Left renal pelvis (tissue), 4 donors: Measurements from ENCODE around the gene HAVCR1. TPM values are rescaled to one million over a fixed set of nuclear protein-coding genes. Genes with fewer than 3 reads are reported as not detected.
"Not testable (repeated sequence)": the region's sequence is repeated elsewhere in the genome, so short reads cannot be mapped to it uniquely, and the experiment has no call there.

ENCODE experiments used
- DNase-seq, 4 donors: peaks; one replicate each; pipeline ENCODE4 v3.0.0-alpha.2; 2013; ENCODE audit warnings: low read depth in 4 of 4, low spot score in 3 of 4
- polyA plus RNA-seq, 4 donors: library from polyadenylated mRNA; unstranded; fragments of 120-200 nt; gene quantifications; one replicate each; pipeline ENCODE4 v1.2.1, GENCODE V29; 2013; ENCODE audit not compliant: insufficient read length in 4 of 4

Gene HAVCR1
- polyA plus RNA-seq, 4 donors, result 0.14 to 3.1 (median 2.2) TPM

GRCh38 chr5:157014143-157014542, 44.8 kb downstream of the HAVCR1 start:
- not testable (repeated sequence) for DNase-seq

- no peak for DNase-seq
Observed at GRCh38 chr5:157006262-157006661, 52.7 kb downstream of the HAVCR1 start.

GRCh38 chr5:157004893-157005551, 53.9 kb downstream of the HAVCR1 start:
- DNase-seq, result no peak

- no peak for DNase-seq
Observed at GRCh38 chr5:156991714-156992113, 67.2 kb downstream of the HAVCR1 start.

DNA sequence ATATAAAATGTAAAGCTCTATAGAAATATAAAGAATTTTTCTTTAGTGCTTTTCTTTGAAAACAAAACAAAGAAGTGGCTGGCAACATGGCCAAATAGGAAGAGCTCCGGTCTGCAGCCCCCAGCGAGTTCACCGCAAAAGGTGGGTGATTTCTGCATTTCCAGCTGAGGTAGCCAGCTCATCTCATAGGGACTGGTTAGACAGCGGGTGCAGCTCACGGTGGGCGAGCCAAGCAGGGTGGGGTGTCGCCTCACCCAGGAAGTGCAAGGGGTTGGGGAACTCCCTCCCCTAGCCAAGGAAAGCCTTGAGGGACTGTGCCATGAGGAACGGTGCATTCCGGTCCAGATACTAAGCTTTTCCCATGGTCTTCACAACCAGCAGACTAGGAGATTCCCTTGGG, 74.9 kb downstream of the HAVCR1 start:
- no peak for DNase-seq

GRCh38 chr5:156981481-156981880, 77.4 kb downstream of the HAVCR1 start:
- no peak for DNase-seq

Other genes with a start within 250 kb of the HAVCR1 start
- not detected for gene PPP1R2B, start 208.8 kb downstream of the HAVCR1 start, polyA plus RNA-seq
- 10 to 100 TPM in 1 of 4 donors, under 1 TPM in 3; 0.38 to 13.2 (median 0.88) TPM for gene TIMD4, start 95.9 kb downstream of the HAVCR1 start, polyA plus RNA-seq
- gene HAVCR2, start 49.9 kb upstream of the HAVCR1 start, polyA plus RNA-seq, result 10 to 100 TPM in 2 of 4 donors, 1 to 10 TPM in 2; 5.4 to 11.7 (median 8.8) TPM
- 10 to 100 TPM; 16.9 to 27.5 (median 21.9) TPM for gene MED7, start 83.7 kb upstream of the HAVCR1 start, polyA plus RNA-seq
- gene GARIN3, start 107.1 kb upstream of the HAVCR1 start, polyA plus RNA-seq, result not detected
- under 1 TPM; 0.17 to 0.80 (median 0.42) TPM for gene ITK, start 121.7 kb upstream of the HAVCR1 start, polyA plus RNA-seq
- 100 to 1,000 TPM in 3 of 4 donors, 10 to 100 TPM in 1; 10.9 to 131 (median 125) TPM for gene CYFIP2, start 207.0 kb upstream of the HAVCR1 start, polyA plus RNA-seq